Calu3 (cell line): Measurements from ENCODE around the gene ZNF433. TPM values are rescaled to one million over a fixed set of nuclear protein-coding genes. Genes with fewer than 3 reads are reported as not detected.
"Not testable (repeated sequence)": the region's sequence is repeated elsewhere in the genome, so short reads cannot be mapped to it uniquely, and the experiment has no call there.

Source experiments
- BruUV-seq: library from RNA; stranded (reverse); fragments of 400-500 nt; replicated peaks from 2 replicates; lab custom pipeline; 2021; lab: Mats Ljungman, UMichigan
- CTCF ChIA-PET: fragments of 300-600 bp; sonication (Branson Sonifier 250); formaldehyde crosslinking; loops from one replicate; lab custom pipeline; 2022; ENCODE audit warnings: antibody characterized with exemption; lab: Charles Lee
- DNase-seq: peaks from one replicate; pipeline ENCODE4 v3.0.0; 2022
- H3K27ac Mint-ChIP-seq: one replicate; pipeline ENCODE4 v1.8.0; 2022; ENCODE audit warnings: mixed read lengths; ENCODE audit not compliant: unreplicated experiment
- H3K27me3 Mint-ChIP-seq: one replicate; pipeline ENCODE4 v1.8.0; 2022; ENCODE audit warnings: mixed read lengths; ENCODE audit not compliant: unreplicated experiment
- H3K36me3 Mint-ChIP-seq: one replicate; pipeline ENCODE4 v1.8.0; 2022; ENCODE audit warnings: mild to moderate bottlenecking, moderate library complexity, mixed read lengths; ENCODE audit not compliant: insufficient read depth, unreplicated experiment
- H3K4me1 Mint-ChIP-seq: one replicate; pipeline ENCODE4 v1.8.0; 2022; ENCODE audit warnings: mild to moderate bottlenecking, low read depth, mixed read lengths; ENCODE audit not compliant: unreplicated experiment
- H3K4me3 Mint-ChIP-seq: one replicate; pipeline ENCODE4 v1.8.0; 2022; ENCODE audit warnings: mild to moderate bottlenecking, low read depth, moderate library complexity, mixed read lengths; ENCODE audit not compliant: unreplicated experiment
- H3K9me3 Mint-ChIP-seq: one replicate; pipeline ENCODE4 v1.8.0; 2022; ENCODE audit warnings: low read depth, mixed read lengths; ENCODE audit not compliant: unreplicated experiment
- CTCF ChIP-seq: fragments of 200-600 bp; IDR thresholded peaks from one replicate; pipeline ENCODE4 v1.8.0; 2022; ENCODE audit warnings: antibody characterized with exemption; ENCODE audit not compliant: unreplicated experiment
- intact Hi-C: fragments of 100-400 bp; cut with micrococcal nuclease; formaldehyde crosslinking; loops from one replicate; pipeline ENCODE4 v1.10.0; 2022; ENCODE audit not compliant: unreplicated experiment
- total RNA-seq: library from RNA; stranded (reverse); gene quantifications from 2 replicates; pipeline ENCODE4 v1.2.3, GENCODE V29; 2022

The ZNF433 gene
- total RNA-seq, 1 experiment from 2014 or later = 3.0 TPM

- Mint-ChIP-seq H3K4me3 (no peak overlapping the region), H3K27ac (no peak overlapping the region), H3K27me3 (no peaks in the 10 kb centered on the region), H3K4me1 (no peaks in the 10 kb centered on the region), H3K9me3 (peaks cover 16% of the 10 kb centered on the region), H3K36me3 (no peaks in the 10 kb centered on the region)
- BruUV-seq = no TSS peak
- TF ChIP-seq CTCF = no peak
- CTCF ChIA-PET = no interaction called here
- intact Hi-C loops = no loop called here
- DNase-seq = no peak
Observed at GRCh38 chr19:11995174-11995573, 40.3 kb downstream of the ZNF433 start.

DNA sequence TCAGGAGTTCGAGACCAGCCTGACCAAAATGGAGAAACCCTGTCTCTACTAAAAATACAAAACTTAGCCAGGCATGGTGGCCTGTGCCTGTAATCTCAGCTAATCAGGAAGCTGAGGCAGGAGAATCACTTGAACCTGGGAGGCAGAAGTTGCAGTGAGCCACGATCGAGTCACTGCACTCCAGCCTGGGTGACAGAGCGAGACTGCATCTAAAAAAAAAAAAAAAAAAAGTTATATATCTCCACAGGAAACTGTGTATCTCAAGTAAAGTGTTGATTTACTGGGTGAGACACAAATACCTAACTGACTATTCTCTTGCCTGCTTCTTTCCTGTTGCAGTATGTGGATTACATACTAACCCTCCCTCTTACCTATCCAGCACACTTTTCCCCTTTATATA is 43.6 kb downstream of the ZNF433 start:
- CTCF ChIA-PET, H3K9me3 Mint-ChIP-seq, H3K27me3 Mint-ChIP-seq, BruUV-seq, DNase-seq, H3K4me3 Mint-ChIP-seq, H3K27ac Mint-ChIP-seq, H3K4me1 Mint-ChIP-seq, intact Hi-C loops: not testable (repeated sequence)
- H3K36me3 Mint-ChIP-seq = peaks cover 19% of the 10 kb centered on the region

DNA sequence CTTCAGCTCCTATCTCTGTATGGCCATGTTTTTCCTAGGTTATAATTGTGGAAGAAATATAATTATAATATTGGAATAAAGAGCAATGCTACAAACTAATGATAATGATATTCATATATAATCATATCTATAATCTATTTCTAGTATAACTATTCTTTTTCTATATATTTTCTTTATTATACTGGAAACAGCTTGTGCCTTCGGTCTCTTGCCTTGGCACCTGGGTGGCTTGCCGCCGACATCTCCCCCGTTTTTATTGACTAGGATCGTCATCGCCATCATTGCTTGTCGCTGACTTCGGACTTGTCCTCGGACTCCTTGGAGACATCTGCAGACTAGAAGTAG is 46.4 kb downstream of the ZNF433 start:
- TF ChIP-seq CTCF = no peak
- H3K36me3 Mint-ChIP-seq = peaks cover 19% of the 10 kb centered on the region
- no peaks in the 10 kb centered on the region for H3K4me1 Mint-ChIP-seq
- H3K27ac Mint-ChIP-seq = no peak overlapping the region
- no peak for DNase-seq
- peak overlapping the region; percentile 83 for H3K4me3 Mint-ChIP-seq
- CTCF ChIA-PET = interaction anchor here (0.5 to 3.2 kb wide), 5 partner anchors 46 to 200 kb away, joined by 3 to 26 read pairs (median 4); partner anchors contain the start of genes ZNF433, ZNF491 and ZNF700
- peaks cover 6% of the 10 kb centered on the region for H3K9me3 Mint-ChIP-seq
- intact Hi-C loops = loop anchor here (2.0 to 5.0 kb wide), 4 partner anchors 64 to 190 kb away; partner anchors contain the start of genes ZNF20, ZNF491 and ZNF700
- BruUV-seq = no TSS peak
- no peaks in the 10 kb centered on the region for H3K27me3 Mint-ChIP-seq

DNA sequence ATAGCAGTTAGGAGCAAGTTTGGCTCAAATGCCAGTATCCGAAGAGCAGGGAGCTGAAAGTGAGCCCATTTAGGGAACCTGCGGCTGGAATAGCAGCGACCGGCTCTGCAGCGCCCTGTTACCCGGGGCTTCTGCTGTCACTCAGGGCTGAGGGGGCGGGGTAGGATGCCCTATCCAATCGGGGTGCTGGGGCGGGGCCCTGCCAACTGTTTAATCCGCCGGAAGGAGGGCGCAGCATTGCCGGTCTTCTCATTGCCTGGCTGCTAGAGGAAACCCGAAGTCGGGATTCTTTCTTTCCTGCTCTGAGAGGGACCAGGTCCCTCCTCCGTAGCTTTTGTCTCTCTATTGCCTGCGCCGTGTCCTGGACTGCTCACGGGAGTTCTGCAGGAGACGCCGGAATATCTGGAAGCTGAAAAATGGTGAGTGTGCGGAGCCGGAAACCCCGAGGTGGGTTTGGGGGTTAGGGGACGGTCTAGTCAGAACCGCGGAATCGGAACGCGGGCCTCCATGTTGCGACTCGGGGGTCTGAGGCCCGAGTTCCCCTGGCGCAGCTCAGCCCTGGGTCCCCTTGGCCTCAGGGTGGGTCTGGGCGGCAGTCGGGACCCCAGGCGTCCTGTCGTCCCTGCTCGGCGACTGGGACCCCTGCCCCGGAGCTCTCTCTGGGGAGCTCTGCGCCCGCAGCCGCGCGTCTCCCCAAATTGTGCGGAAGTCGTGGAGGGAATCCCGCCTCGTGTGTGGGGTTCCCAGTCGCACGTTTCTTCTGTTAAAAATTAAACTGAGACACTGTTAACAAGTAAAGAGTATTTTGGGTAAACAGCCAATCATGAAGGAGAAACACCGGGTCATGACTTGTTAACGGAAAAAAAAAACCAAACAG is 47.8 kb downstream of the ZNF433 start:
- H3K4me1 Mint-ChIP-seq = no peaks in the 10 kb centered on the region
- BruUV-seq = TSS peak; percentile 59
- H3K27ac Mint-ChIP-seq = peak overlapping the region; percentile 54
- intact Hi-C loops = loop anchor here (1.0 to 5.0 kb wide), 5 partner anchors 22 to 189 kb away; partner anchors contain the start of genes ZNF20, ZNF491, ZNF700 and ZNF763
- peak overlapping the region; percentile 83 for H3K4me3 Mint-ChIP-seq
- CTCF ChIA-PET = interaction anchor here (0.6 to 3.2 kb wide), 8 partner anchors 48 to 734 kb away, joined by 3 to 26 read pairs (median 4); partner anchors contain the start of genes ZNF433, ZNF491 and ZNF700
- no peaks in the 10 kb centered on the region for H3K27me3 Mint-ChIP-seq
- H3K36me3 Mint-ChIP-seq = peaks cover 19% of the 10 kb centered on the region
- peak; percentile 91 for DNase-seq
- TF ChIP-seq CTCF = no peak
- peaks cover 3% of the 10 kb centered on the region for H3K9me3 Mint-ChIP-seq
